ENCODE data around the gene GOLPH3. TPM values are rescaled to one million over a fixed set of nuclear protein-coding genes. Genes with fewer than 3 reads are reported as not detected.

GOLPH3 gene
- polyA plus RNA-seq, 1 donor (not counting 4 experiments of a cell fraction or from before 2014, with no cell fraction given) = 42.0 TPM

DNA sequence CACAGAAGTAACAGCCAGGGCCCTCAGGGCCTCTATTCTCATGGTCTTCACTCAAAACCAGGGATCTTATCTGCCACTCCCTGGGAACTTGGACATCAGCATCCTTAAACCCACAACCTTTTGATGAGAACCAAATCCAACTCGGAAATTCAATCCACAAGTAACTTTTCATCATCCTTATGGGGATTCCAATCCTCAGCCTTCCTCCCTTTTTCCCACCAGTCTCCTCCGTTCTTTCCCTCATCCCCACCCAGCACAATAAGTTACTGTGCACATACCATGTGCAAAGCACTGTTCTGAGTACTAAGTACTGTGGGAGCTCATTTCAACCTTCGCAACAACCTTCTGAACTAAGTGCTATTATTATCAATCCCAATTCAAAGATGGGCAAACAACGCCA, 17.0 kb downstream of the GOLPH3 start:
- H3K27ac ChIP-seq (ENCODE audit: control insufficient read depth, insufficient read depth, low read length) = no peak overlapping the region
- peaks cover 15% of the 10 kb centered on the region for H4K20me1 ChIP-seq (ENCODE audit: control insufficient read depth, extremely low read depth, insufficient read depth, low read length)
- dilution Hi-C loops (cut with MboI; ENCODE audit: extremely low pct_ligation_motif_present, low sequenced_read_pairs) = no loop called here
- H3K27me3 ChIP-seq (ENCODE audit: control insufficient read depth, extremely low read depth, insufficient read depth, low read length) = no peaks in the 10 kb centered on the region
- H2AFZ ChIP-seq (ENCODE audit: control insufficient read depth, low read length) = no peak overlapping the region
- H3K4me2 ChIP-seq (ENCODE audit: control insufficient read depth, extremely low read depth, insufficient read depth, low read depth, low read length) = no peak overlapping the region
- H3K36me3 ChIP-seq (ENCODE audit: control insufficient read depth in 2 of 2, extremely low read depth in 1 of 2, insufficient read depth in 2 of 2, low read length in 2 of 2) = peaks cover 0 to 7% of the 10 kb centered on the region in 2 experiments
- no peaks in the 10 kb centered on the region for H3K4me1 ChIP-seq (ENCODE audit: control insufficient read depth, extremely low read depth, insufficient read depth, low read length)
- H3K9ac ChIP-seq (ENCODE audit: control insufficient read depth, extremely low read depth, insufficient read depth, low read length) = no peak overlapping the region
- H3K9me1 ChIP-seq (ENCODE audit: control insufficient read depth, extremely low read depth, insufficient read depth, low read length) = no peaks in the 10 kb centered on the region
- DNase-seq (ENCODE audit: low read depth, low spot score) (no peak), FAIRE-seq (no peak)
- no peak overlapping the region for H3K4me3 ChIP-seq (ENCODE audit: control insufficient read depth in 2 of 3, extremely low read depth in 1 of 3, insufficient read depth in 2 of 3, low read depth in 1 of 3, low read length in 3 of 3)
- no peak for TF ChIP-seq EZH2 (IDR thresholded peaks at IDR 0.05; ENCODE audit: low read length)
- TF ChIP-seq, protein P1, sequence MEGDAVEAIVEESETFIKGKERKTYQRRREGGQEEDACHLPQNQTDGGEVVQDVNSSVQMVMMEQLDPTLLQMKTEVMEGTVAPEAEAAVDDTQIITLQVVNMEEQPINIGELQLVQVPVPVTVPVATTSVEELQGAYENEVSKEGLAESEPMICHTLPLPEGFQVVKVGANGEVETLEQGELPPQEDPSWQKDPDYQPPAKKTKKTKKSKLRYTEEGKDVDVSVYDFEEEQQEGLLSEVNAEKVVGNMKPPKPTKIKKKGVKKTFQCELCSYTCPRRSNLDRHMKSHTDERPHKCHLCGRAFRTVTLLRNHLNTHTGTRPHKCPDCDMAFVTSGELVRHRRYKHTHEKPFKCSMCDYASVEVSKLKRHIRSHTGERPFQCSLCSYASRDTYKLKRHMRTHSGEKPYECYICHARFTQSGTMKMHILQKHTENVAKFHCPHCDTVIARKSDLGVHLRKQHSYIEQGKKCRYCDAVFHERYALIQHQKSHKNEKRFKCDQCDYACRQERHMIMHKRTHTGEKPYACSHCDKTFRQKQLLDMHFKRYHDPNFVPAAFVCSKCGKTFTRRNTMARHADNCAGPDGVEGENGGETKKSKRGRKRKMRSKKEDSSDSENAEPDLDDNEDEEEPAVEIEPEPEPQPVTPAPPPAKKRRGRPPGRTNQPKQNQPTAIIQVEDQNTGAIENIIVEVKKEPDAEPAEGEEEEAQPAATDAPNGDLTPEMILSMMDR (optimal IDR thresholded peaks at IDR 0.05 in 1 of 3, IDR thresholded peaks at IDR 0.05 in 1 of 3, conservative IDR thresholded peaks at IDR 0.05 in 1 of 3; ENCODE audit: extremely low read depth in 1 of 3, insufficient read depth in 2 of 3, low read length in 3 of 3) = no peak
- H3K9me3 ChIP-seq (ENCODE audit: control insufficient read depth, low read depth, low read length) = no peaks in the 10 kb centered on the region
- peaks cover 93% of the 10 kb centered on the region for H3K79me2 ChIP-seq (ENCODE audit: control insufficient read depth, insufficient read depth, low read length)

DNA sequence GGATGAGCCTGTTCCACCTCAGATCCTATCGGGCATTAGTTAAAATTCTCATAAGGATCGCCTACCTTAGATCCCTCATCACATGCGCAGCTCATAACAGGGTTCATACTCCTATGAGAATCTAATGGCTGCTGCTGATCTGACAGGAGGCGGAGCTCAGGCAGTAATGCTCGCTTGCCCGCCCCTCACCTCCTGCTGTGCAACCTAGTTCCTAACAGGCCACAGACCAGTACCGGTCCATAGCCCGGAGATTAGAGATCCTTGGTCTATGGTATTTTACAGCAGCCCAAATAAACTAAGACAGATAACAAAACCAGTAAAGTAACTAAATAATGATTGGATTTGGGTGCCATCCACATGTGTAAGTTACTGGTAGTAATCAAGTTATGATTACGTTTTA, 17.5 kb downstream of the GOLPH3 start:
- Histone ChIP-seq H2AFZ (ENCODE audit: control insufficient read depth, low read length) (no peak overlapping the region), H3K27ac (ENCODE audit: control insufficient read depth, insufficient read depth, low read length) (no peak overlapping the region), H3K4me3 (ENCODE audit: control insufficient read depth in 2 of 3, extremely low read depth in 1 of 3, insufficient read depth in 2 of 3, low read depth in 1 of 3, low read length in 3 of 3) (no peak overlapping the region), H3K79me2 (ENCODE audit: control insufficient read depth, insufficient read depth, low read length) (peaks cover 95% of the 10 kb centered on the region), H3K9me3 (ENCODE audit: control insufficient read depth, low read depth, low read length) (no peaks in the 10 kb centered on the region), H3K4me2 (ENCODE audit: control insufficient read depth, extremely low read depth, insufficient read depth, low read depth, low read length) (no peak overlapping the region), H3K9ac (ENCODE audit: control insufficient read depth, extremely low read depth, insufficient read depth, low read length) (no peak overlapping the region), H3K36me3 (ENCODE audit: control insufficient read depth in 2 of 2, extremely low read depth in 1 of 2, insufficient read depth in 2 of 2, low read length in 2 of 2) (peaks cover 0 to 7% of the 10 kb centered on the region in 2 experiments), H4K20me1 (ENCODE audit: control insufficient read depth, extremely low read depth, insufficient read depth, low read length) (peaks cover 15% of the 10 kb centered on the region), H3K27me3 (ENCODE audit: control insufficient read depth, extremely low read depth, insufficient read depth, low read length) (no peaks in the 10 kb centered on the region), H3K4me1 (ENCODE audit: control insufficient read depth, extremely low read depth, insufficient read depth, low read length) (no peaks in the 10 kb centered on the region), H3K9me1 (ENCODE audit: control insufficient read depth, extremely low read depth, insufficient read depth, low read length) (no peaks in the 10 kb centered on the region)
- TF ChIP-seq EZH2 (IDR thresholded peaks at IDR 0.05; ENCODE audit: low read length) = no peak
- TF ChIP-seq, protein P1 (optimal IDR thresholded peaks at IDR 0.05 in 1 of 3, IDR thresholded peaks at IDR 0.05 in 1 of 3, conservative IDR thresholded peaks at IDR 0.05 in 1 of 3; ENCODE audit: extremely low read depth in 1 of 3, insufficient read depth in 2 of 3, low read length in 3 of 3) = no peak
- DNase-seq (ENCODE audit: low read depth, low spot score) = no peak
- dilution Hi-C loops (cut with MboI; ENCODE audit: extremely low pct_ligation_motif_present, low sequenced_read_pairs) = no loop called here
- FAIRE-seq = no peak
